Measurements from ENCODE around the gene KRT79. TPM values are rescaled to one million over a fixed set of nuclear protein-coding genes. Genes with fewer than 3 reads are reported as not detected.

The KRT79 gene
- total and polyA plus RNA-seq, 2 donors (not counting 1 experiment from before 2014, with no cell fraction given) = not detected

- Histone ChIP-seq H3K79me2 (ENCODE audit: control insufficient read depth, insufficient read depth, low read length) (no peaks in the 10 kb centered on the region), H3K4me3 (replicated peaks in 1 of 4; ENCODE audit: control extremely low read depth in 1 of 4, insufficient read depth in 1 of 4, low read depth in 3 of 4, low read length in 4 of 4) (no peak overlapping the region), H3K4me1 (ENCODE audit: control insufficient read depth, extremely low read depth, insufficient read depth, low read length) (no peaks in the 10 kb centered on the region), H3K36me3 (ENCODE audit: control insufficient read depth, insufficient read depth, low read length) (no peaks in the 10 kb centered on the region), H3K4me2 (ENCODE audit: extremely low read depth, insufficient read depth, low read length) (no peak overlapping the region), H3K9me3 (ENCODE audit: control insufficient read depth, insufficient read depth, low read depth, low read length) (no peaks in the 10 kb centered on the region), H4K20me1 (ENCODE audit: control insufficient read depth, extremely low read depth, insufficient read depth, low read length) (no peaks in the 10 kb centered on the region), H3K9ac (ENCODE audit: insufficient read depth, low read length) (no peak overlapping the region), H2AFZ (ENCODE audit: low read length) (no peak overlapping the region), H3K27ac (ENCODE audit: insufficient read depth, low read length) (no peak overlapping the region), H3K27me3 (ENCODE audit: control insufficient read depth, insufficient read depth, low read length) (no peaks in the 10 kb centered on the region)
- TF ChIP-seq EZH2 (IDR thresholded peaks at IDR 0.05; ENCODE audit: low read length, missing control alignments) = no peak
- TF ChIP-seq, protein P1, sequence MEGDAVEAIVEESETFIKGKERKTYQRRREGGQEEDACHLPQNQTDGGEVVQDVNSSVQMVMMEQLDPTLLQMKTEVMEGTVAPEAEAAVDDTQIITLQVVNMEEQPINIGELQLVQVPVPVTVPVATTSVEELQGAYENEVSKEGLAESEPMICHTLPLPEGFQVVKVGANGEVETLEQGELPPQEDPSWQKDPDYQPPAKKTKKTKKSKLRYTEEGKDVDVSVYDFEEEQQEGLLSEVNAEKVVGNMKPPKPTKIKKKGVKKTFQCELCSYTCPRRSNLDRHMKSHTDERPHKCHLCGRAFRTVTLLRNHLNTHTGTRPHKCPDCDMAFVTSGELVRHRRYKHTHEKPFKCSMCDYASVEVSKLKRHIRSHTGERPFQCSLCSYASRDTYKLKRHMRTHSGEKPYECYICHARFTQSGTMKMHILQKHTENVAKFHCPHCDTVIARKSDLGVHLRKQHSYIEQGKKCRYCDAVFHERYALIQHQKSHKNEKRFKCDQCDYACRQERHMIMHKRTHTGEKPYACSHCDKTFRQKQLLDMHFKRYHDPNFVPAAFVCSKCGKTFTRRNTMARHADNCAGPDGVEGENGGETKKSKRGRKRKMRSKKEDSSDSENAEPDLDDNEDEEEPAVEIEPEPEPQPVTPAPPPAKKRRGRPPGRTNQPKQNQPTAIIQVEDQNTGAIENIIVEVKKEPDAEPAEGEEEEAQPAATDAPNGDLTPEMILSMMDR (conservative IDR thresholded peaks at IDR 0.05 in 1 of 2, IDR thresholded peaks at IDR 0.05 in 1 of 2; ENCODE audit: low read depth in 1 of 2, low read length in 2 of 2) = no peak
- DNase-seq (ENCODE audit: low read depth in 2 of 2) = no peak
Measured at GRCh38 chr12:52818388-52818787, 15.7 kb downstream of the KRT79 start.

- Histone ChIP-seq H3K27ac (ENCODE audit: insufficient read depth, low read length) (no peak overlapping the region), H3K9me3 (ENCODE audit: control insufficient read depth, insufficient read depth, low read depth, low read length) (no peaks in the 10 kb centered on the region), H2AFZ (ENCODE audit: low read length) (no peak overlapping the region), H3K27me3 (ENCODE audit: control insufficient read depth, insufficient read depth, low read length) (no peaks in the 10 kb centered on the region), H3K4me2 (ENCODE audit: extremely low read depth, insufficient read depth, low read length) (no peak overlapping the region), H3K9ac (ENCODE audit: insufficient read depth, low read length) (no peak overlapping the region), H3K79me2 (ENCODE audit: control insufficient read depth, insufficient read depth, low read length) (no peaks in the 10 kb centered on the region), H3K4me1 (ENCODE audit: control insufficient read depth, extremely low read depth, insufficient read depth, low read length) (no peaks in the 10 kb centered on the region), H3K36me3 (ENCODE audit: control insufficient read depth, insufficient read depth, low read length) (no peaks in the 10 kb centered on the region), H4K20me1 (ENCODE audit: control insufficient read depth, extremely low read depth, insufficient read depth, low read length) (no peaks in the 10 kb centered on the region), H3K4me3 (replicated peaks in 1 of 4; ENCODE audit: control extremely low read depth in 1 of 4, insufficient read depth in 1 of 4, low read depth in 3 of 4, low read length in 4 of 4) (no peak overlapping the region)
- DNase-seq (ENCODE audit: low read depth in 2 of 2) = no peak
- TF ChIP-seq EZH2 (IDR thresholded peaks at IDR 0.05; ENCODE audit: low read length, missing control alignments) = no peak
- TF ChIP-seq, protein P1 (conservative IDR thresholded peaks at IDR 0.05 in 1 of 2, IDR thresholded peaks at IDR 0.05 in 1 of 2; ENCODE audit: low read depth in 1 of 2, low read length in 2 of 2) = no peak
Measured at GRCh38 chr12:52817699-52818238, 16.3 kb downstream of the KRT79 start.

DNA sequence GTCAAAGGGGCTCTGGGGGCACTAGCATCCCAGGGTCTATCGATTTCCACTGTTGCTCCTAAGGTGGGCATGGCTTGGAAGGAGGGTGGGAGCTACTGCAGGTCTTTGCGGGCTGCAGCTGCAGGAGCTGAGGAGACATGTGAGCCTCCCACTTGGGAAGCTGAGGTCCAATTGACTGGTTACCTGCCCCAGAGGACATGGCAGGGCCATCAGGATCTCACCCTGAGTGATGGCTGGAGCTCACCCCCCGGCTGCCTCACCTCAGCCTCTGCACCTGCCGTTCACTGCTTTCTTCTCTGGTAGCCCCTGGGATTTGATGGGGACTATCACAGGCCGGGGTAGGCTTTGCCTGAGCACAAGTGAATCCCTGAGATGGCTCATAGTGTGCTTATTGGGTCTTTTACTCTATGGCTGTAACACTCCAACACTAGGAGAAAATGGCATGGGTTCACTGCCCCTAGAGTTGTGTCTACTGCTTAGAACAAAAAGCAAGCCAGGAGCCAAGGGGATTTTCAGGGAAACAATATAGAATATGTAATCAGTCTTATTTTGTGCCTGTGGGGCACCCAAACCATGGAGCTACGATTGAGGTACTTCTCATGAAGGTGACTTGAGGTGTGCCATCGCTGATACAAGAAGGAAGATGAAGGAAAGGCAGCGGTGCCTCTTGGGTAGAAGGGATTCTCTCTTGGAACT lies 17.0 kb downstream of the KRT79 start:
- Histone ChIP-seq H2AFZ (ENCODE audit: low read length) (no peak overlapping the region), H3K4me2 (ENCODE audit: extremely low read depth, insufficient read depth, low read length) (no peak overlapping the region), H3K27me3 (ENCODE audit: control insufficient read depth, insufficient read depth, low read length) (no peaks in the 10 kb centered on the region), H3K9me3 (ENCODE audit: control insufficient read depth, insufficient read depth, low read depth, low read length) (no peaks in the 10 kb centered on the region), H3K4me1 (ENCODE audit: control insufficient read depth, extremely low read depth, insufficient read depth, low read length) (no peaks in the 10 kb centered on the region), H3K36me3 (ENCODE audit: control insufficient read depth, insufficient read depth, low read length) (no peaks in the 10 kb centered on the region), H3K9ac (ENCODE audit: insufficient read depth, low read length) (no peak overlapping the region), H3K27ac (ENCODE audit: insufficient read depth, low read length) (no peak overlapping the region), H4K20me1 (ENCODE audit: control insufficient read depth, extremely low read depth, insufficient read depth, low read length) (no peaks in the 10 kb centered on the region), H3K4me3 (replicated peaks in 1 of 4; ENCODE audit: control extremely low read depth in 1 of 4, insufficient read depth in 1 of 4, low read depth in 3 of 4, low read length in 4 of 4) (no peak overlapping the region), H3K79me2 (ENCODE audit: control insufficient read depth, insufficient read depth, low read length) (no peaks in the 10 kb centered on the region)
- no peak for DNase-seq (ENCODE audit: low read depth in 2 of 2)
- TF ChIP-seq, protein P1 (conservative IDR thresholded peaks at IDR 0.05 in 1 of 2, IDR thresholded peaks at IDR 0.05 in 1 of 2; ENCODE audit: low read depth in 1 of 2, low read length in 2 of 2) = no peak
- no peak for TF ChIP-seq EZH2 (IDR thresholded peaks at IDR 0.05; ENCODE audit: low read length, missing control alignments)

Data from fibroblast of lung (primary cell).